GM18505 (cell line): ENCODE measurements around the gene HMGN1.
A peak's percentile ranks its signal among the peaks of the same experiment; 100 is the strongest.
"Not testable (repeated sequence)": the region's sequence is repeated elsewhere in the genome, so short reads cannot be mapped to it uniquely, and the experiment has no call there.

Experiments
- ATAC-seq: cut with Tn5 transposase; IDR thresholded peaks from one replicate; pipeline ENCODE4 v1.9.1; 2021; ENCODE audit not compliant: unreplicated experiment
- POLR2A ChIP-seq: IDR thresholded peaks from 4 replicates; pipeline ENCODE4 v1.6.1; 2011; ENCODE audit warnings: borderline replicate concordance; ENCODE audit not compliant: insufficient read depth, insufficient read length; ENCODE audit errors: extremely low read depth

Gene HMGN1

GRCh38 chr21:39381009-39381408, 32.1 kb upstream of the HMGN1 start:
- no peak for ATAC-seq

GRCh38 chr21:39379986-39380891, 31.4 kb upstream of the HMGN1 start:
- ATAC-seq, result peak; percentile 93

More at GRCh38 chr21:39381009-39381408, 32.1 kb upstream of the HMGN1 start:
- no peak for TF ChIP-seq POLR2A

GRCh38 chr21:39377444-39378050, 28.7 kb upstream of the HMGN1 start:
- no peak for ATAC-seq
- TF ChIP-seq POLR2A, result no peak

More at GRCh38 chr21:39379986-39380891, 31.4 kb upstream of the HMGN1 start:
- peak; percentile 80 for TF ChIP-seq POLR2A

- ATAC-seq, result no peak
- no peak for TF ChIP-seq POLR2A
These were observed 26.6 kb upstream of the HMGN1 start for GRCh38 chr21:39375446-39375845.

GRCh38 chr21:39374046-39374445, 25.2 kb upstream of the HMGN1 start:
- no peak for ATAC-seq
- TF ChIP-seq POLR2A, result no peak

GRCh38 chr21:39373634-39374033, 24.7 kb upstream of the HMGN1 start:
- TF ChIP-seq POLR2A, result no peak
- peak; percentile 77 for ATAC-seq

- ATAC-seq, result not testable (repeated sequence)
These were observed 21.0 kb upstream of the HMGN1 start for GRCh38 chr21:39369896-39370288.

- ATAC-seq, result no peak
- TF ChIP-seq POLR2A, result no peak
These were observed 18.9 kb upstream of the HMGN1 start for GRCh38 chr21:39367783-39368182.

- TF ChIP-seq POLR2A, result no peak
- no peak for ATAC-seq
These were observed 17.7 kb upstream of the HMGN1 start for GRCh38 chr21:39366563-39366962.

- ATAC-seq, result no peak
- no peak for TF ChIP-seq POLR2A
These were observed 16.1 kb upstream of the HMGN1 start for GRCh38 chr21:39364949-39365348.

GRCh38 chr21:39363607-39364555, 15.0 kb upstream of the HMGN1 start:
- ATAC-seq, result no peak
- no peak for TF ChIP-seq POLR2A

GRCh38 chr21:39362733-39363132, 13.8 kb upstream of the HMGN1 start:
- ATAC-seq, result no peak
- no peak for TF ChIP-seq POLR2A

- no peak for ATAC-seq
- no peak for TF ChIP-seq POLR2A
These were observed 10.5 kb upstream of the HMGN1 start for GRCh38 chr21:39359382-39359781.

GRCh38 chr21:39353295-39353694, 4.4 kb upstream of the HMGN1 start:
- no peak for TF ChIP-seq POLR2A
- no peak for ATAC-seq
